Endodermal cell (in vitro differentiated cells): ENCODE measurements around the gene TXN2. TPM values are rescaled to one million over a fixed set of nuclear protein-coding genes. Genes with fewer than 3 reads are reported as not detected.

Experiments used
- DNase-seq: peaks from one replicate; pipeline ENCODE4 v3.0.0-alpha.2; 2017
- H3K27ac ChIP-seq: 2 replicates; pipeline ENCODE4 v1.5.1; 2013; ENCODE audit warnings: mild to moderate bottlenecking, low read depth, low read length, moderate library complexity
- H3K27me3 ChIP-seq: 2 replicates; pipeline ENCODE4 v1.6.1; 2013; ENCODE audit warnings: mild to moderate bottlenecking, low read length, moderate library complexity; ENCODE audit not compliant: insufficient read depth, control insufficient read depth, poor library complexity, severe bottlenecking
- H3K36me3 ChIP-seq: 2 replicates; pipeline ENCODE4 v1.7.0; 2013; ENCODE audit warnings: mild to moderate bottlenecking, low read length, moderate library complexity; ENCODE audit not compliant: control insufficient read depth, insufficient read depth
- H3K4me1 ChIP-seq: one replicate; pipeline ENCODE4 v1.7.0; 2013; ENCODE audit warnings: low read length; ENCODE audit not compliant: control insufficient read depth, insufficient read depth
- H3K4me3 ChIP-seq: 2 replicates; pipeline ENCODE4 v1.5.1; 2013; ENCODE audit warnings: mild to moderate bottlenecking, low read length, moderate library complexity
- H3K9ac ChIP-seq: 2 replicates; pipeline ENCODE4 v1.6.1; 2013; ENCODE audit warnings: mild to moderate bottlenecking, low read length, moderate library complexity; ENCODE audit not compliant: poor library complexity, severe bottlenecking; ENCODE audit errors: extremely low read depth
- H3K9me3 ChIP-seq: 2 replicates; pipeline ENCODE4 v1.6.1; 2013; ENCODE audit warnings: mild to moderate bottlenecking, low read length, moderate library complexity; ENCODE audit not compliant: control insufficient read depth
- H3K27ac Mint-ChIP-seq: 2 replicates; pipeline ENCODE4 v1.8.0; 2020; ENCODE audit warnings: mixed read lengths
- H3K27me3 Mint-ChIP-seq: 2 replicates; pipeline ENCODE4 v1.8.0; 2021; ENCODE audit warnings: mild to moderate bottlenecking, mixed read lengths; ENCODE audit not compliant: insufficient read depth
- H3K36me3 Mint-ChIP-seq: 2 replicates; pipeline ENCODE4 v1.8.0; 2020; ENCODE audit warnings: low read depth, mixed read lengths
- H3K4me1 Mint-ChIP-seq: 2 replicates; pipeline ENCODE4 v1.8.0; 2020; ENCODE audit warnings: mixed read lengths
- H3K4me3 Mint-ChIP-seq: 2 replicates; pipeline ENCODE4 v1.8.0; 2020; ENCODE audit warnings: mild to moderate bottlenecking, moderate library complexity, mixed read lengths
- H3K9me3 Mint-ChIP-seq: 2 replicates; pipeline ENCODE4 v1.8.0; 2020; ENCODE audit warnings: mild to moderate bottlenecking, mixed read lengths
- WGBS, 2 experiments: methylation state at CpG; one replicate each; pipeline versions ENCODE4 v1.1.5 to v1.1.7; 2013; ENCODE audit warnings: missing lambda C conversion rate in 2 of 2, mixed read lengths in 1 of 2; ENCODE audit not compliant: insufficient coverage in 1 of 2, insufficient read length in 1 of 2; 5-methylcytosine and 5-hydroxymethylcytosine counted together
- total RNA-seq, 2 donors: library from RNA; stranded (reverse); fragmentation: NEBNext Ultra II Directional in 1 of 2; extraction: Animal tissue kit (Norgen Biotek cat#: 25700) in 1 of 2; gene quantifications; 2 replicates in 1 of 2; 3 replicates in 1 of 2; pipeline ENCODE4 v1.2.1, GENCODE V29; 2021
- TF ChIP-seq, protein P1 (sequence below): fragments of 200-600 bp; sonication (generic); conservative IDR thresholded peaks from 2 replicates; pipeline ENCODE4 v1.5.0; 2021; ENCODE audit warnings: antibody characterized with exemption, mild to moderate bottlenecking

Gene TXN2
- total RNA-seq, 2 donors from 2014 or later: 52.9 to 53.9 TPM

GRCh38 chr22:36514766-36515165 is 33.3 kb upstream of the TXN2 start:
- H3K4me1 Mint-ChIP-seq: no peaks in the 10 kb centered on the region
- Histone ChIP-seq H3K4me3 (no peak overlapping the region), H3K9ac (no peak overlapping the region), H3K27me3 (no peaks in the 10 kb centered on the region), H3K36me3 (peaks cover 91% of the 10 kb centered on the region), H3K9me3 (no peaks in the 10 kb centered on the region), H3K4me1 (no peaks in the 10 kb centered on the region), H3K27ac (no peak overlapping the region)
- H3K9me3 Mint-ChIP-seq: no peaks in the 10 kb centered on the region
- H3K27me3 Mint-ChIP-seq: no peaks in the 10 kb centered on the region
- TF ChIP-seq, protein P1, sequence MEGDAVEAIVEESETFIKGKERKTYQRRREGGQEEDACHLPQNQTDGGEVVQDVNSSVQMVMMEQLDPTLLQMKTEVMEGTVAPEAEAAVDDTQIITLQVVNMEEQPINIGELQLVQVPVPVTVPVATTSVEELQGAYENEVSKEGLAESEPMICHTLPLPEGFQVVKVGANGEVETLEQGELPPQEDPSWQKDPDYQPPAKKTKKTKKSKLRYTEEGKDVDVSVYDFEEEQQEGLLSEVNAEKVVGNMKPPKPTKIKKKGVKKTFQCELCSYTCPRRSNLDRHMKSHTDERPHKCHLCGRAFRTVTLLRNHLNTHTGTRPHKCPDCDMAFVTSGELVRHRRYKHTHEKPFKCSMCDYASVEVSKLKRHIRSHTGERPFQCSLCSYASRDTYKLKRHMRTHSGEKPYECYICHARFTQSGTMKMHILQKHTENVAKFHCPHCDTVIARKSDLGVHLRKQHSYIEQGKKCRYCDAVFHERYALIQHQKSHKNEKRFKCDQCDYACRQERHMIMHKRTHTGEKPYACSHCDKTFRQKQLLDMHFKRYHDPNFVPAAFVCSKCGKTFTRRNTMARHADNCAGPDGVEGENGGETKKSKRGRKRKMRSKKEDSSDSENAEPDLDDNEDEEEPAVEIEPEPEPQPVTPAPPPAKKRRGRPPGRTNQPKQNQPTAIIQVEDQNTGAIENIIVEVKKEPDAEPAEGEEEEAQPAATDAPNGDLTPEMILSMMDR: no peak
- no peak for DNase-seq
- 93 to 100% methylated on average over 1 of the region's 1 CpG for WGBS, 2 experiments
- peaks cover 82% of the 10 kb centered on the region for H3K36me3 Mint-ChIP-seq
- H3K4me3 Mint-ChIP-seq: no peak overlapping the region
- H3K27ac Mint-ChIP-seq: no peak overlapping the region

GRCh38 chr22:36512991-36513390 is 31.6 kb upstream of the TXN2 start:
- Histone ChIP-seq H3K4me1 (no peaks in the 10 kb centered on the region), H3K9ac (no peak overlapping the region), H3K27ac (no peak overlapping the region), H3K9me3 (no peaks in the 10 kb centered on the region), H3K27me3 (no peaks in the 10 kb centered on the region), H3K4me3 (no peak overlapping the region), H3K36me3 (peaks cover 73% of the 10 kb centered on the region)
- Mint-ChIP-seq H3K27ac (no peak overlapping the region), H3K36me3 (peaks cover 74% of the 10 kb centered on the region), H3K9me3 (peaks cover 2% of the 10 kb centered on the region), H3K4me3 (no peak overlapping the region), H3K4me1 (no peaks in the 10 kb centered on the region), H3K27me3 (peaks cover 2% of the 10 kb centered on the region)
- DNase-seq: no peak
- TF ChIP-seq, protein P1: no peak
- 89 to 96% methylated on average over 1 to 4 of the region's 4 CpGs for WGBS, 2 experiments

GRCh38 chr22:36512333-36512732 is 30.9 kb upstream of the TXN2 start:
- 93 to 94% methylated on average over 3 to 8 of the region's 8 CpGs for WGBS, 2 experiments

More at GRCh38 chr22:36512333-36512732, 30.9 kb upstream of the TXN2 start:
- H3K27ac Mint-ChIP-seq: no peak overlapping the region
- peaks cover 3% of the 10 kb centered on the region for H3K4me1 Mint-ChIP-seq
- Histone ChIP-seq H3K27ac (no peak overlapping the region), H3K27me3 (no peaks in the 10 kb centered on the region), H3K9ac (no peak overlapping the region), H3K9me3 (no peaks in the 10 kb centered on the region), H3K4me1 (peaks cover 2% of the 10 kb centered on the region), H3K36me3 (peaks cover 67% of the 10 kb centered on the region), H3K4me3 (no peak overlapping the region)
- TF ChIP-seq, protein P1: no peak
- H3K9me3 Mint-ChIP-seq: peaks cover 2% of the 10 kb centered on the region
- peaks cover 70% of the 10 kb centered on the region for H3K36me3 Mint-ChIP-seq
- DNase-seq: no peak
- peaks cover 4% of the 10 kb centered on the region for H3K27me3 Mint-ChIP-seq
- no peak overlapping the region for H3K4me3 Mint-ChIP-seq
